ENCODE measurements around the gene CLN6.

Gene CLN6

GRCh38 chr15:68229386-68230156 is at the start of gene CLN6:
Gene CLN6, minus strand, starts transcription at chr15:68229728. Its CDS starts 144 bp downstream, at chr15:68229584.
- Mint-ChIP-seq H3K4me3 (peak within 1 kb of the TSS; percentile 83), H3K36me3 (no peaks in the 10 kb centered on the region), H3K27ac (peak within 1 kb of the TSS; percentile 71), H3K27me3 (peaks cover 11% of the 10 kb centered on the region), H3K4me1 (peaks cover 52% of the 10 kb centered on the region), H3K9me3 (no peaks in the 10 kb centered on the region)
- peak; percentile 93 for ATAC-seq

DNA sequence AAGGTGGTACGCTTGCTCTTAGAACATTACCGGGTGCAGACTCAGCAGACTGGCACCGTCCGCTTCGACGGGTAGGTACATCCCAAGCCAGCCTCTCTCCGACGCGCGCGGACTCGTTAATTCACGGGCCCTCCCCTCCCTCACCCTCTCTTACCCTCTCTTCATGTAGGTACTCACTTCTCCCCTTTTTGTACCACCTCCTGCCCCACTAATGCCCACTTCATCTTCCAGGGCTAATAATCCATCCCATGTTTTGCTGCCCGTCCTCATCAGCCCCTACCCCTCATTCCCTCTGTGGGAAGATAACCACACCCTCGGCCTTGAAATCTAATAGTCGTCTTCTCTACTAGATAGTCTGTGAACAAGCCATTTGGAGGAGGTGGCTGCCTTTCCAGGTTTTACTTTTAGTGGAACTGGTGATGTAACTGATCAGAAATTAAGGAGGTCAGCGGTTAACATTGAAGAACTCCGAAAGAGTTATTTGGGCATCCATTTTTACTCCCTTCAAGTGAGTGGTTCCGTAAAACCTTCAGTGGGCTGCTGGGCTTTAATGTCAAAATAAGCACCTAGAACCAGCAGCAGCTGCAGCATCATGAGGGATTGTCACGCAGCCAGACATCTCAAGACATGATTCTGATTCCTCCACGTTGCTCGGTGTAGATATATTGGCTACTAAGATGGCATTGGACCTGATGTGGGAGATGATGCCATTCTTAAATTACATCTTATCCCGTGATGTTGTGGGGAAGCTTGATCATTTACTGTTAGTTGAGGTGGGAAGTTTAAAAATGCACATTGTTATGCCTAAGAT is 49.3 kb upstream of the CLN6 start:
- Mint-ChIP-seq H3K36me3 (peaks cover 23% of the 10 kb centered on the region), H3K27ac (peak overlapping the region; percentile 98), H3K27me3 (no peaks in the 10 kb centered on the region), H3K4me3 (peak overlapping the region; percentile 99), H3K4me1 (peaks cover 51% of the 10 kb centered on the region), H3K9me3 (no peaks in the 10 kb centered on the region)
- ATAC-seq = no peak

- ATAC-seq = no peak
- Mint-ChIP-seq H3K4me3 (peak overlapping the region; percentile 99), H3K9me3 (no peaks in the 10 kb centered on the region), H3K27me3 (no peaks in the 10 kb centered on the region), H3K4me1 (peaks cover 51% of the 10 kb centered on the region), H3K36me3 (peaks cover 23% of the 10 kb centered on the region), H3K27ac (peak overlapping the region; percentile 98)
Observed at GRCh38 chr15:68278345-68278594, 48.7 kb upstream of the CLN6 start.

GRCh38 chr15:68277603-68278344 is 48.2 kb upstream of the CLN6 start, which contains the start of gene FEM1B:
Gene FEM1B, plus strand, starts transcription at chr15:68277745. Its CDS starts 673 bp downstream, at chr15:68278418.
- peaks cover 23% of the 10 kb centered on the region for H3K36me3 Mint-ChIP-seq

DNA sequence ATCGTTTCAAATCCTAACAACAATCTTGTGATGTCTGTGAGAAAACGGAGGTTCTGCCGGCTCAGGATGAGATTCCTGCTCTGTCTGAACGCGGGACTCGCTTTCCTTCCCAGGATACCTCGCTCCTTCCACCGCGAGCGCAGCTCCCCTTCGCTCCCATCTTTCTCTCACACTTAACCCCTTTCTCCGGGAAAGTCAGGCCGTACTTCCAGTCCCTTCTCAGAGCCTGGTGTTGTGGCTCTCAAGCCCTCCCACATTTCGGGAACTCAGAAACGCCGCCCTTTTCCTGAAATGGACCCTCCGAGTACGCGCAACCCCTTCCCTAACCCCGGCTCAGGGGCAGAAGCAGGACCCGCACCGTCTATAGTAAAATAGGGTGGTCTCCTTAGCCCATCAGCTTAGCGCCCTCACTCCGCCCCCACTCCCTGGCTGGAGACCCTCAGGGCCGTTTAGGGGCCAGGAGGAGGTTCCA is 47.6 kb upstream of the CLN6 start:
- no peak for ATAC-seq
- Mint-ChIP-seq H3K9me3 (no peaks in the 10 kb centered on the region), H3K4me1 (peaks cover 48% of the 10 kb centered on the region), H3K36me3 (peaks cover 22% of the 10 kb centered on the region), H3K27ac (peak overlapping the region; percentile 98), H3K27me3 (no peaks in the 10 kb centered on the region), H3K4me3 (peak overlapping the region; percentile 99)

More at GRCh38 chr15:68277603-68278344, 48.2 kb upstream of the CLN6 start, which contains the start of gene FEM1B:
- Mint-ChIP-seq H3K27me3 (no peaks in the 10 kb centered on the region), H3K4me1 (peaks cover 51% of the 10 kb centered on the region), H3K9me3 (no peaks in the 10 kb centered on the region), H3K4me3 (peak within 1 kb of the TSS; percentile 99), H3K27ac (peak within 1 kb of the TSS; percentile 98)
- ATAC-seq = peak; percentile 94

DNA sequence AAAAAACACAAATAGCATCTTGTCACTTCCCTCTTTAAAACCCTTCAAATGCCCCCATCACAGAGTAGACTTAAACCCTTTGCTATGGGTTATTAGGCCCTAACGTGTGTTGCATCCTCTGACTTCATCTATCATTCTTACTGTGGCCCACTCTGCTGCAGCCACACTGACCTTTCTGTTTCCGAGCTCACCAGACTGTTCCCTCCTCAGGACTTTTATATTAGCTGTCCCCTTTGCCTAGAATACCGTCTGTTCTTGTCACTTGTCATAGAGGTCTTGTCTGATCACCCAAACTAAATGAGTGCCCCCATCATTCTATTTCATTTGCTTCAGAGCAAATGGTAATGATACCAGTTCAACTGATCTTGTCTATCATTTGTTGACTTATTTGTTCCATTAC is 47.1 kb upstream of the CLN6 start:
- peaks cover 17% of the 10 kb centered on the region for H3K36me3 Mint-ChIP-seq
- H3K27me3 Mint-ChIP-seq = no peaks in the 10 kb centered on the region
- no peaks in the 10 kb centered on the region for H3K9me3 Mint-ChIP-seq
- peaks cover 43% of the 10 kb centered on the region for H3K4me1 Mint-ChIP-seq
- H3K27ac Mint-ChIP-seq = peak overlapping the region; percentile 98
- peak overlapping the region; percentile 99 for H3K4me3 Mint-ChIP-seq
- no peak for ATAC-seq

GRCh38 chr15:68275165-68275746 is 45.7 kb upstream of the CLN6 start:
- no peaks in the 10 kb centered on the region for H3K27me3 Mint-ChIP-seq
- H3K4me1 Mint-ChIP-seq = peaks cover 29% of the 10 kb centered on the region
- no peaks in the 10 kb centered on the region for H3K9me3 Mint-ChIP-seq
- H3K36me3 Mint-ChIP-seq = peaks cover 13% of the 10 kb centered on the region
- H3K4me3 Mint-ChIP-seq = no peak overlapping the region
- no peak for ATAC-seq
- H3K27ac Mint-ChIP-seq = no peak overlapping the region

DNA sequence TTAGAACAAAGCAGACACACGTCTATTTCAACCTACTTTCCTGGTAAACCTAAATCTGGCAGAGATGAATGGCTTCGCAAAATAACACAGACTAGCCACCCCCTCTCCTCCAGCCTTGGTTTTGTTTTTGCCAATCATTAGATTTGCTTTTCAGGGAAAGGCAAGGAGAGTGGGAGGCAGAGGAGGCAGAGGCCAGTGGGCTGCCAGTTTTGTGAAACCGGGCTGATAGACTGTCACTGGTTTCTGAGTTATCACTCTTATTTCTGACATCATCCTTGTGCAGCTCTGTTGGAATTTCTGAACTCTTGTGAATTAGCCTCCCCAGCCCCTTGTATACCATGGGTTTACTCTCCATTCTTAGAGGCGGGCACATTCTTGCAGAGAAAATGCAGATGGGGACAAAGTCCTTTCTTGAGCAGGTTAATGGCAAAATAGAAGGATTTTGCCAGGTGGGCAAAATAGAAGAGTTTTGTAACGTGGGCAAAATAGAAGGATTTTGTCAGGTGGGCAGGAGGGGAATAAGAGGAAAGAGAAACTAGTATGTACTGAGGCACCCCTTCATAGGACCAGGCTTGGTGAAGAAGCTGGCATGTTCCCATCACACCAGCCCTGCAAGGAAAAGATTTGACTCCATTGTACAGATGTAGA is 44.8 kb upstream of the CLN6 start:
- H3K4me1 Mint-ChIP-seq = peaks cover 21% of the 10 kb centered on the region
- no peaks in the 10 kb centered on the region for H3K27me3 Mint-ChIP-seq
- no peak overlapping the region for H3K4me3 Mint-ChIP-seq
- H3K36me3 Mint-ChIP-seq = peaks cover 6% of the 10 kb centered on the region
- H3K9me3 Mint-ChIP-seq = no peaks in the 10 kb centered on the region
- H3K27ac Mint-ChIP-seq = no peak overlapping the region
- no peak for ATAC-seq

- Mint-ChIP-seq H3K27ac (no peak overlapping the region), H3K4me1 (peaks cover 12% of the 10 kb centered on the region), H3K9me3 (no peaks in the 10 kb centered on the region), H3K36me3 (no peaks in the 10 kb centered on the region), H3K4me3 (no peak overlapping the region), H3K27me3 (peaks cover 8% of the 10 kb centered on the region)
- no peak for ATAC-seq
Observed at GRCh38 chr15:68272721-68273271, 43.3 kb upstream of the CLN6 start.

GRCh38 chr15:68271854-68272471 is 42.4 kb upstream of the CLN6 start:
- no peaks in the 10 kb centered on the region for H3K36me3 Mint-ChIP-seq
- H3K27me3 Mint-ChIP-seq = peaks cover 16% of the 10 kb centered on the region
- H3K27ac Mint-ChIP-seq = no peak overlapping the region
- H3K9me3 Mint-ChIP-seq = no peaks in the 10 kb centered on the region
- ATAC-seq = no peak
- H3K4me3 Mint-ChIP-seq = no peak overlapping the region
- peaks cover 7% of the 10 kb centered on the region for H3K4me1 Mint-ChIP-seq

DNA sequence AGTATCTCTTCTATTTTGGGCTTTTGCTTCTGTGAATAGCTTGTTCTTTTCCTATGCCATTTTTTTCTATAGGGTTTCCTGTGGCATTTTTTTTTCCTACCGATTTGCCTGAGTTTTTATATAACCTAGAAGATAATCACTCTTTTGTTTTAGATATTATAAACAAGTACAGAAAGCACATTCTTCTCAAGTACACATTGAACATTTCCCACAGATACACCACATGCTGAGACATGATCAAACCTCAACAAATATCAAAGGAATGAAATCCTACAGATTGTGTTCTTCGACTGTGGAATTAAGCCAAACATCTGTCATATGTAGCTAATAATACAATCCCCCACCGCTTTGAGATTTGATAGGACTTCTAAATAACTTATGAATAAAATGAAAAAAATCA is 38.9 kb upstream of the CLN6 start:
- H3K27ac Mint-ChIP-seq = no peak overlapping the region
- no peaks in the 10 kb centered on the region for H3K9me3 Mint-ChIP-seq
- H3K27me3 Mint-ChIP-seq = peaks cover 47% of the 10 kb centered on the region

GRCh38 chr15:68265674-68266073 is 36.1 kb upstream of the CLN6 start:
- Mint-ChIP-seq H3K27ac (no peak overlapping the region), H3K9me3 (no peaks in the 10 kb centered on the region), H3K4me3 (no peak overlapping the region), H3K4me1 (no peaks in the 10 kb centered on the region), H3K27me3 (peaks cover 63% of the 10 kb centered on the region), H3K36me3 (no peaks in the 10 kb centered on the region)
- no peak for ATAC-seq

More for the DNA sequence above, 38.9 kb upstream of the CLN6 start:
- no peak for ATAC-seq
- Mint-ChIP-seq H3K4me1 (no peaks in the 10 kb centered on the region), H3K36me3 (no peaks in the 10 kb centered on the region), H3K4me3 (no peak overlapping the region)

- no peak overlapping the region for H3K4me3 Mint-ChIP-seq
- no peaks in the 10 kb centered on the region for H3K4me1 Mint-ChIP-seq
- H3K36me3 Mint-ChIP-seq = no peaks in the 10 kb centered on the region
- no peak for ATAC-seq
- H3K27me3 Mint-ChIP-seq = peaks cover 63% of the 10 kb centered on the region
- no peaks in the 10 kb centered on the region for H3K9me3 Mint-ChIP-seq
- H3K27ac Mint-ChIP-seq = no peak overlapping the region
Observed at GRCh38 chr15:68265081-68265480, 35.6 kb upstream of the CLN6 start.

GRCh38 chr15:68264282-68264681 is 34.8 kb upstream of the CLN6 start:
- no peak for ATAC-seq
- peaks cover 63% of the 10 kb centered on the region for H3K27me3 Mint-ChIP-seq
- no peak overlapping the region for H3K27ac Mint-ChIP-seq
- no peaks in the 10 kb centered on the region for H3K9me3 Mint-ChIP-seq
- H3K4me3 Mint-ChIP-seq = no peak overlapping the region
- H3K4me1 Mint-ChIP-seq = no peaks in the 10 kb centered on the region
- no peaks in the 10 kb centered on the region for H3K36me3 Mint-ChIP-seq
